ENCODE results near the gene PDE1C.

DNA sequence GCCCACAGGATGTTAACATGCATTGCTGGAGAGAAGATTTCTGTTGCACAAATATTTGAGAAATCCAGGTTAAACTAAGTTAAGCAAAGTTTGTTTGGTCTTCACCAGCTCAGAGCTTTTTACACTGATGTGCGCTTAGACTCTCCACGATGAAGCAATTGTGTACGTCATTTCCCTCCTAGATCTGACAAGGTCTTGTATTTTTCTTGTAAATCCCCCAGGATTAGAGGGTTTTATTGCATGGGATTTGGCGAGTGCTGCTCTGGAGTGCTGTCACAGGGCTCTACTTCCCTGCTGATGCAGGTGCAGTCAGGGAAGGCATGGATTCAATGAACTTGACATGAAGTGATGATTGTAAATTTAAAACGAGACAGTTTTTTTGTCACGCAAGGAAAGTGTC, 173.3 kb downstream of the PDE1C start:
- TF ChIP-seq EZH2phosphoT487 (IDR thresholded peaks at IDR 0.05; ENCODE audit: borderline replicate concordance, low read depth, low read length): no peak
- TF ChIP-seq CTCF (conservative IDR thresholded peaks at IDR 0.05; ENCODE audit: low read length): no peak
